HG03354 (cell line): ENCODE measurements around the gene FTO.

ENCODE experiments used
- ATAC-seq: cut with Tn5 transposase; IDR thresholded peaks from one replicate; pipeline ENCODE4 v1.9.1; 2021; ENCODE audit warnings: mild to moderate bottlenecking; ENCODE audit not compliant: unreplicated experiment, poor library complexity, severe bottlenecking

The FTO gene

DNA sequence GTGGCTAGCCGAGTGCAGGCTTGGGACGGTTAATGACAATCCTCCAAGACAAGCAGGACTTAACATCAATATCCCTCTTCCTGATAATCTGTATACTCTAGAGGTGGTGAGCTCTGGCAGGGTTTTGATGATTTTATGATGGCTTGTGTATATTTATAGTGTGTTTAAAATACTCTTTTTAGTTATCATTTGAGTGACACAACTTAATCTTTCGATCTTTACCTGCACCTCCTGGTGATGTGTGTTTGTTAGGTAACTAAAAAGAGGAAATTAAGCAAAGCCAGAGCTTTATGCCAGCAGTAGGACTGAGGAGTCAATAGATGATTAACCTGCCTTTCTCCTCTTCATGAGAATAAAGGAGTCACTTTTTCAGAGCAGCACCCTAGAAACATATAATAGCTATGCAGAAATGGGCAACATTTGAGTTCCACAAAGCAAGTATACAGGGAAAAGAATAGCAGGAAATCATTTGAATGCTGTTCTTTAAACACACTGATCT, 372.1 kb downstream of the FTO start:
- ATAC-seq, result no peak

DNA sequence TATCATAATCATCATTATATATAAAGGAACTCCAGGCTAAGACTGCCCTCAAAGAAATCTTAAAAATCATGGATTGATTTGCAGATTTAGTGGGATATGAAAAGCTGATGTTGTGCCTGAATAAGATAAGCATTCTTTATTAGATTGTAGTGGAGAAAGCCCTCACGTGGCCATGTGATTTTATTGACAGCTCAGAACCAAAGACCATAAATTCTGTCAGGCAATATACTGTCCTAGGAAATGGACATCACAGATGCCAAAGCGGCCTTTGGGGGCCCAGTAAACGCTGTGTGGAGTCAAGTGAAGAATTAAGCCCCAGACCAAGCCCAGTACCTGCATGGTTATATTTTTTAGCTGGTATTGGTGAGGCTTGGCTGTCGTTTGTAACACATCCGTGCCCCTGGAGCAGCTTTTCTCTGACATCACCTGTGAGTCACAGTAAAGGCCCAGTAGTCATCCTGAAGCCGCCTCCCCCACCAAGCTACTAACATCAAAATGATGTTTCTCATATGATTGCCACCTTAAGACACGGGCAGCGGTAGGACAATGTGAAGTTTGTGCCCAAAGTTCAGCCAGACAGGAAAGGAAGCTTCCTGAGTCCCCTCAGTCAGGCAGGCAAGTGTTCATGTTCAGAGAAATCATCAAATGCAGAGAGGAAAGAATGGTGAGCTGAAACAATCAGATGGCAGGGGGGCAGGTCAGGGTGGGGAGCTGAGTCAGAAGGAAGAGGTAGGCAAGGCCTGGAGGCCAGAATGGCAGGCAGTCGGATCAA, 373.3 kb downstream of the FTO start:
- no peak for ATAC-seq

DNA sequence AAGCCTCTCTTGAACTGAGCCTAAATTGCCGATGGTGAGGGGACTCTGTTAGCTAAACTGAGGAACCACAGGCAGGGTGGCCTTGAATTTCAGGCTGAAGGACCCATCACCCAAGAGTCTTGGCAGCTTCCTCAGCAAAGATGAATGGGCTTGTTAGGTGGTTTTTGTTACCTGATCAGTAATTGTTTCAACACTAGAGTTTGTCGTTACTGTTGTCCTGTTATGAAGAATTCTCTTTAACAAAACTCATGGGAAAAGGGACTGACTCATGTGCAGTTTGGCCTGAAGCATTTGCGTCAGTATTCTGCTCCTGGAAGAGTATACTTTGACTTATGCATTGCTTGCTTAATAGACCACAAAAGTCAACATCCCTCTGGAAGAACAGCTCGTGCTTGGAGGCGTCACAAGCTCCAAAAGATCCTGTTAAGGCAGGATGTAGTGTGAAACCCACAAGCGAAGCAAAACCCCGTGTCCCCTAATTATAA, 376.6 kb downstream of the FTO start:
- ATAC-seq, result no peak

DNA sequence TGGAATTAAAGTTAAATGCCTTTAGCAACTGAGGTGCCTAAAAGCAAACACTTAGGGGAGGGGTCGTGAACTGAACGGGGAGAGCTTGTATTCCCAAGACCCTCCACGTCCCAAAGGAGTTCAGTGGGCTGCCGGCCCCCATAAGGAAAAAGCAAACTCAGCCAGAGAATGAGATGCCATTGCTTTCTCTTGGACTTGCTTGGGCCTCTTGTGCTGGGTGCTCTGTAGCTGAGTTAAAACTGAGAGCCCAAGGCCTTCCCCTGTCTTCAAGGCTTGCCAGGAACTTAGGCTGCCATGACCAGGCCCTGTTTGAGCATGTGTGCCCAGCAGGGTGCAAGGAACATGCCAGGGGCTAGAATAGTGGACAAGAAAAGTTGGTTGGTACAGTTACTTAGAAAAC, 382.8 kb downstream of the FTO start:
- no peak for ATAC-seq

DNA sequence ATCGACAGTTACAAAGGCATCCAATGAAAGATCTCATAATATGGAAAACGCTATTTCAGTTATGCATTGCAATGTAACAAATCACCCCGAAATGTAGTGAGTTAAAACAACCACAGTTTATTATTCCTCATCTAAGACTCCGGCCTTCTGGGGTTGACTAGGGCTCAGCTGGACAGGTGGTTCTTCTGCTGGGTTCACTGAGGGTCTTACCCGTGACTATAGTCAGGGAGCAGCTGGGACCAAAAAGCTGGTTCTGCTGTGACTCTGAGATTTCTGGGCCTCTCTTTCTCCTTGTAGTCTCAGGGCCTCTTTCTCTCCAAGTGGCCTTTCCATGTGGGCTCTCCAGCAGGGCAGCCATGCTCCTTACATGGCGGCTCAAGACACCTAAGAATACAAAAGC, 386.6 kb downstream of the FTO start:
- ATAC-seq, result no peak

DNA sequence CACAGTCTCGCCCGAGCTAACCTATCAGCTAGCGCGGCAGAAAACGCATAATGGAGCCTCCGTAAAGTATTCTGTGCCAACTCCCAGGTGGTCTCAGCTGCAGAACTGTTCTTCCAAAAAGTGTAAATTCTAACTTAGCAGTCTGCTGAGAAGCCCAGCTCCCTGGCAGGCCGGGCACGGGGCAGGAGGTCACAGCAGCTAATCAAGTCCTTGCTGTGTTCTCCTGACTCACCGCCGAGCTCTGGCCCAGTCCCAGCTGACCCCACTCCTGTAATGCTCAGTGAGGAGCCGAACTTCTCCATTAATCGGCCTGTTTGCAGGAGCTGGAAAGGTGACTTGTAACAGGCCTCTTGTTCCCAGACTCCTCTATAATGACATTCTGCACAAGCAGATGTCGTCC, 389.3 kb downstream of the FTO start:
- no peak for ATAC-seq

DNA sequence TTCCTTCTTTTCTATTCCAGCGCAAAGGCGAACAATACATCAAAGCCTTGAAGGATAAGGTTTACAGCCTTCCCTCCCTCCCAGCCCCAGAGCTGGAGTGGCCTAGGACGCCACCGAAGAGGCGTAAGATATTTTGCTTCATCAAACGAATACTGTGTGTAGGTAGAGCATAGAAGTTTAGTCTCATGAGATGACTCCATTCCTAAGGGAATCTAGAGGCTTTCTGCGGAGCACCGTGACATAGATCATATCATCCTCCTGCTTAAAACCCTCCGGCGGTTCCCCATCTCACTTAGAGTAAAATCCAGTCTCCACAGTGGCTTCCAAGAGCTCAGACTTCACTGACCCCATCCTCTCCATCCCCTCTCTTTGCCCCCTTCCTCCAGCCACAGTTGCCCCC, 390.7 kb downstream of the FTO start:
- ATAC-seq, result no peak

DNA sequence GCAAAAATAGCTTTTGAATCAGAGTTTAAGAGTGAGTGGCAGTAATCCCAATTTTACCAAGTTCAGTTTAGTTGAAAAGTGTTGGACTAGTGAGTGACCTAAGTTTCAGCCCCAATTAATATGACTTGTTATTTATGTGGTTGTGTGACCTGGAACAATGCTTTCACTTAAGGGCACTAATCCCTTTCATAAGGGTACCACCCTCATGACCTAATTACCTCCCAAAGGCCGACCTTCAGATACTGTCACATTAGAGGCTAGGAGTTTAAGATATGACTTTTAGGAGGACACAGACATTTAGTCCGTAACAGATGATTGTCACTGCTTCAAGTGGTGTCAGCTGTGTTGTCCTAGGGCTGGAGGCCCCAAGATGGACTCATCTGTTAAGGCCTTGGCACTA, 392.7 kb downstream of the FTO start:
- no peak for ATAC-seq

DNA sequence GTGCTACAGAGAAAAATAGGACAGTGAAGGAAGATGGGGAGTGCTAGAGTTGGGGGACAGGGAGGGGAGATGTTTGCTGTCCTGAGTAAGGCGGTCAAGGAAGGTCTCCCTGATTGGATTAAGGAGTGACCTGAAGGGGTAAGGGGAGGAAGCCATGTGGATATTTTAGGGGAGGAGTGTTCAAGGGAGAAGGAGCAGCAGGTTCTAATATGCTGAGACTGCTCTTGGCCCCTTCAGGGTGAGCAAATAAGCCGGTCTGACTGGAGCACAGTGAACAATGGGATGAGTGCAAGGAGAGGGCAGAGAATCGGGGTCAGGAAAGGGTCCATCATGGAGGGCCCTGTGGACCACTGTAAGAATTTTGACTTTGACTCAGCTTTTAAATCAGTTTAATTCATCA, 393.8 kb downstream of the FTO start:
- no peak for ATAC-seq

DNA sequence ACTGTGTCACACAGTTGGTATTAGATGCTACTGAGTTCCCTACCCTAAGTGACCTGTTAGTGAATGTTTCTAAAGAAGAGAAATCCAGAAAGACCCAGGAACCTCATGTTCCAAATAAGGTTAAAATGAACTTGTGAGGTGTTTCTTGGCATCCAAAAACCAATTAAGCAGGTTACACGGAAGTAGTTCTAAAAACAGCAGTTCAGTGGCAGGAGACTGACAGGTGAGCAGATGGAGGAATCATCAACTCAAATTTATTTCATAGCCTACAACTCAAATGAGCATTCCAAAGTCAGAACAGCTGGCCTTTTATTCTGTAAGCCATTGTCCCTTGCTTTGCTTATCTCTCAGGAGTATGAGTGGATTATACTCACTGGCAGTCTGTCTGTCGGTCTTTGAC, 394.3 kb downstream of the FTO start:
- no peak for ATAC-seq

DNA sequence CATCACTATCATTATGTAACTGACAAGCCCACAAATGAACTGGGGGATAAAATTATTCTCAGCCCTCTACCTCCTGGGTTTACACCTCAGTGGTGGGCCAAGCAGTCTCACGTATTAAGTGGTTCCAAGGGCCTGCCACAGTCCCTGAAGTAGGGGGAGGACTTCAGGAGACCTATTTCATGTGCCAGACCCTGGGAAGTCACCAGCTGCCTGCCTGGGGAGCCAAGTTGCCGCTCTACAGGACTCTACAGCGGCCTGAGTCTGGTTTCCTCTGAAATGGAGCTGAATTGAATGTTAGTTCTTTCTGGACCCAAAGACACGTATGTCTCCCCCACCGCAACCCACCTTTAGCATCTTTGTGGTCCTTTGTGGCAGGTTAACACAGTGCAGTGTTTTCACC, 395.7 kb downstream of the FTO start:
- no peak for ATAC-seq

DNA sequence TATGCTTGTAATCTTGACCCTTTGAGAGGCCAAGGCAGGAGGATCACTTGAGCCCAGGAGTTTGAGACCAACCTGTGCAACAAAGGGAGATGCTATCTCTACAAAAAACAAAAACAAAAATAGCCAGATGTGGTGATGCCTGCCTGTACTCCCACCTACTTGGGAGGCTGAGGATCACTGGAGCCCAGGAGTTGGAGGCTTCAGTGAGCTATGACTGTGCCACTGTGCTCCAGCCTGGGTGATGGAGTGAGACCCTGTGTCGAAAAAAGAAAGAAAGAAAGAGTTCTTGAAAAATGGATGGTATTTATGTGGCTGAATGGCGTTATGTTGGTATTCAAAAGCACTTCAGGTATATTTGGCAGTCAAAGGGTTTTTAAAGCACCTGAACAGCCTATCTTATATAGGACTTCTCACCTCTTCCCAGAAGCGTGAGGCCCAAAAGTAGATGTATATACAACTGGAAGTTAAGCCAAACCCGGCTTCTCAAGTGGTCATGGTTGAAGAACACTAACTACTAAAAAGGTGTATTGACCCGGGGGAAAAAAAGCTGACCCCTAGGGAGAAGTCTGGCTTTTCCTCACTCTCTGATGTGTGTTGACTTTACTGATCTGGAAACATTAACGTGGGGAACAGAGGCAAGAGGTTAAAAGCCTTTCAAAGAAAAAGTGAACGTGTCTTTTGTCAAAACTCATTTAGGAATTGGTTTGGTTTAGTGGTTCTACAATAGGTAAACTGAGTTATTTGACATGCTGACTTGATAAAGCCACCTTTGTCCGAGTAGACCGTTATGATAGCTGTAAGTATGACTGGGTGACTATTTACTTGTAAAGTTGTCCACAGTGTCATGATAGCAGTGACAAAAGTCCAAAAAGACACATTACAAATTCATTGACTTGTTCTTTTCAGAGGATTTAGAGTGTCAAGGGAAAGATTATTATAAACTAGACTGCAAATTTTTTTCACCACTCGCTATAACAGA, 399.2 kb downstream of the FTO start:
- ATAC-seq, result no peak

DNA sequence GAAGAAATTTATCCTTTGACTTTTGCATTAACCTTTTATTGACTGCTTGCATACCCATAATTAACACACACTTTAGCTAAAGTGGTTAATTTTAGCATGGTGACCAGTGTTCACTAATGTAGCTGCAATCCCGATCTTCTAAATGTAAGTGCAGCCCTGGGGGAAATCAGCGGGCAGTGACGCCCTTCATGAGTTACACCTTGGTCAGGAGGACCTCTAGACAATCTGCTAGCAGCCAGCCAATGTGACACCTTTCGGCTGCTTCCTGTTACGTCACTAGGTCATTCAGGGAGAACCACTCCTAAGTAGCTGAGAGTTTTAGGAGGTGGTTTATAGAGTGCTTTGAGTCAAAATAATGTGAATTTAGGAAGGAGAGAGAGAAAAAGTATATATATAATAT, 402.1 kb downstream of the FTO start:
- no peak for ATAC-seq

DNA sequence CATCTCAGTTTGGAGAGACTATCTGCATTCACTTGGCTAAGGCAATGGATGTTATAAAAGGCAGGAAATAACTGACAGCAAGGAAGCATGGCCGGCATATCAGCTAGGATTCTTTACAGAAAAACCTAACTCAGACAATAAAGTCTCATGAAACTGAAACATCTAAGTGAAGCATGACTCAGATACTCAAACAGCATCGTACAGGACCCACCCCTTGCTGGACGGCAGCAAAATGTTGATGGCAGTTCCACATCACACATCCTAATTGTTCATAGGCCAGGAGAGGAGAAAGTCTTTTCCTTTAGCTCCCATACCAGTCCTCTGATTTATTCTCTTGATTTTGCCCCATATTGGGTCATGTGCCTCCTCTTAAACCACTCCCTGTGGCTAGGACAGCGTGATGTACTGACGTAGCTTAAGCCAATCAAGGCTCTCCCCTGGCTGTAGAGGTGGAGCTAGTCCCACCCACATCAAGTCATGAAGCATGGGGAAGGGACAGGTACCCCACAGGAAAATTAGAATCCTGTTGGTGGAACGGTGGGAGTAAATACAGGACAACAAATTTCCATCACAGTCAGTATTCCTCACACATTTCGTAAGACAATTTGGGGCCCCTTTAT, 403.7 kb downstream of the FTO start:
- ATAC-seq, result no peak

DNA sequence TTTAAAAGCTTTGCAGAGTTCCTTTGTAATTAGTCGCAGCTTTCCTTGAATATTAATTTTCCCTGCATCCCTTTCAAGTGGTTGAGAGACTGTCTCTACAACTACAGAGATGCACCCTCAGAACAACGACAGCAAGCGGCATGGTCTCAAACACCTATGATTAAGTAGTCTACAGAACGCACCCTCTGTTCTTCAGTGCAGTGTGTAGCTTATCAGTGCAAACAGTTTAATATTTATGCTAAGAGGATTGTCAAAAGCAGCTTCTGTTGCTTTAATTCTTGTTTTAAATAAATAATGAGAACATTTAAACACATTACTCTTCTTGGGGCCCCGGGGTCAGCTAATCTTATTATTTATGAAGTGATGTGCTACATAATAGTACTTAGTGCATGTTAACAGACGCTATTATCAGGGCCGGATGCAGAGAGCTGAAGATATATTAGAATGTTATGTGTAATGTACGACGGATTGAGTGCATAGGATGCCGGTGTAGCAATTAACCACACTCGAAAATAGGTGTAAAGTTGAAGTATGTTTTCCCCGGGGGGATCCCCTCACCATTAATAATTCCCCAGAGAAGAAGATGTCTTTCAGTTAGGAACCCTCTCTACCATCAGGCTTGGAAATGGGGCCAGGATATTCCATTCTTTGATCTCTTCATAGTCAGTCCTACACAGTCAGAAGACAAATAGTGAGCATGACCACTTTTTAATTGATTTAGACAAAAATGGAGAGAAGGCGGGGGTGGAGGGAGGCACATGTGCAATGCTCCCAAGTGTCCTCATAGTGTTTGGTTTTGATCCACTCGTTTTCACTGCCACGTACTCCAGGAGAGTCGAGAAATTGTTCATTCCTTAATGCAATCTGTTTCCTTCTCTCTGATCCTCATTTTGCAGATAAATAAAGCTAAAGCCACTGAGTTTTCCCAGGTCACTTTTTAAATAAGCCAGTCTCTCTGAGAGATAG, 406.3 kb downstream of the FTO start:
- no peak for ATAC-seq

DNA sequence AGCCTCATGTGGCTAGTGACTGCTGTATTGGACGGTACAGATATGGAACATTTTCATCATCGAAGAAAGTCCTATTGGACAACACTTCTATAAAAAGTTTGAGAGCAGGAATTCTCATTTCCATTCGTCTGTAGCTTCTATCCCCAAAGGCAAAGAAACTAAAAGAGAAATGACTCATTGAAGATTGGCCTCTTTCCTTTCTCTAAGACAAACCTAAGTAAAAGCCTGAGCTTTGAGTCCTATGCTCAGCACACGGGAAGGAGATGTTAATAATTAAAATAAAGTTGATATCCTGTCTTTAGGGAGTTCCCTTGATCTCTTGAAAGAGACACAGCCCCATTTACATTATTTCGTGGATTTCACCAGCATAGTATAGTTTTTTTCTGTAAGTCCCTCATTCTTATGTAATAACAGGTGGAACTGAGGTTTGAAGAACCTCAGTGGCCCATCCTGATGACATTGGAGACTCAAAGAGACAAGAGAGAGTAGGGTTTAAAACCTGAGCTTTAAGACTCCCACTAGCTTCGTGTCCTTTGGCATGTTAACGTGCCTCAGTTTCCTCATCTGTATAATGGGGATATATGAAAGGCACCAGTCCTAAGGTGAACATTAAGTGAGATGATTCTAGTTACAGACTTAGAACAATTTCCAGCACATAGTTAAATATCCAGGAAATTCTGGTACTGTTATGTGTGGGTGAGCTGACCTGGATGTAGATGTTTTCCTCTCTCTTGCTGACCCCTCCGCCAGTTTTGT, 408.7 kb downstream of the FTO start:
- no peak for ATAC-seq

DNA sequence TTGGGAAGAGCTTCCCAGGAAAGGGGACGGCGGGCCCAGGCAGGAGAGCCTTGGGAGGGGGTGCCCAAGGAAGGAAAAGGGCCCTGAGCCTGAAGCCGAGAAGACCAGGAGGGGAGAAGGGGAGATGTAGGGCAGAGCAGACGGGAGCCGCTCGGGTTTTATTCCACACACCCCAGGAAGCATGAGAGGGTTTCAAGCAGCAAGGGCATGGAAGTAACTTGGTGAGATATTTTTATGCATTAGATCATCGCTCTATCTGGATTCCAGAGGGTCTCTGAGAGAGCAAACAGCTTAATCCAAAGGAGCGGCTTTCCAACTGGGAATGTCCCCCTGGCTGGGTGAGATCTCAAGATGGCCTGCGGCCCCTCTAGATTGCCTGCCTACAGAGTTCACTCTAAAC, 411.6 kb downstream of the FTO start:
- no peak for ATAC-seq

DNA sequence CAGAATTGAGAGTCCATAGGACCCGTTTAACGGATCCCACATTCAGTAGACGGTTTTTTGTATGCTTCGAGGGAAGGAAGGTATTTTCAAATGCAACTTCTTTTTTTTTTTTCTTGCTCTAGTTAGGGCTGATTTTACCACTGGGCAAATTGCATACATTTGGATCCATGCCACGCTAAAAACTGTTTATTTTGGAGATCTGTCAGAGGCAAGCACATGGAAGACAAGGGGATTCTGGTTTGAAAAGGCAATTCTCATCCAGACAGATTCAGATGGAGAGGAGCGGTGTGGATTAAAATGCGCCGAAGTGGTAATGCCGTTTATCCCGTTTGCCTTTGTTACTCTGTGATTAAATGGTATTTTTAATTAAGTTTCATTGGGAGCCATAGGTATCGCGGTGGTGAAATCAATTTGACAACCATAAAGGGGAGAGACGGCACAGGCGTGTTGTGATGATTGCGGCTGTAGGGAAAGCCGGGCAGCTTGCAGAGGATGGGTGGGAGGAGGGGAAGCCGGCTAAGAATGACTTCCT, 412.2 kb downstream of the FTO start:
- no peak for ATAC-seq
